Ovary (tissue), 9 donors: ENCODE results near the gene C11orf68. TPM values are rescaled to one million over a fixed set of nuclear protein-coding genes. Genes with fewer than 3 reads are reported as not detected.

Source experiments
- DNase-seq, 5 donors: peaks; one replicate each; pipeline ENCODE4 v3.0.0-alpha.2; 2019 to 2020
- H3K27ac ChIP-seq, 2 donors: fragments of 200-600 bp; one replicate each; pipeline versions ENCODE4 v1.5.1 to v1.8.0; 2019 to 2022
- H3K27me3 ChIP-seq: fragments of 200-600 bp; one replicate; pipeline ENCODE4 v1.8.0; 2022
- H3K36me3 ChIP-seq: fragments of 200-600 bp; sonication (generic); one replicate; pipeline ENCODE4 v1.5.1; 2019
- H3K4me1 ChIP-seq: one replicate; pipeline ENCODE4 v1.8.1; 2013; ENCODE audit warnings: mild to moderate bottlenecking, moderate library complexity; ENCODE audit not compliant: insufficient read depth
- H3K4me3 ChIP-seq: fragments of 200-600 bp; sonication (generic); one replicate; pipeline ENCODE4 v1.5.1; 2017
- H3K9me3 ChIP-seq, 2 donors: fragments of 200-600 bp in 1 of 2; sonication (generic) in 1 of 2; one replicate each; pipeline versions ENCODE4 v1.5.1 to v1.8.1; 2013 to 2019; ENCODE audit warnings: mild to moderate bottlenecking in 1 of 2, moderate library complexity in 1 of 2
- CTCF ChIP-seq, 3 donors: fragments of 450-650 bp in 2 of 3; fragments of 200-600 bp in 1 of 3; IDR thresholded peaks; one replicate each; pipeline versions ENCODE4 v1.5.1 to v1.8.0; 2016 to 2022; ENCODE audit warnings: antibody characterized with exemption in 3 of 3, mild to moderate bottlenecking in 1 of 3
- EP300 ChIP-seq: sonication (generic); formaldehyde crosslinking; IDR thresholded peaks from one replicate; pipeline ENCODE4 v1.6.1; 2017; ENCODE audit warnings: antibody characterized with exemption
- POLR2A ChIP-seq: fragments of 450-650 bp; IDR thresholded peaks from one replicate; pipeline ENCODE4 v1.6.1; 2017; ENCODE audit warnings: antibody characterized with exemption, mild to moderate bottlenecking, moderate library complexity
- WGBS, 3 donors: extraction: QIAGEN DNeasy Blood & Tissue Kit in 1 of 3; methylation state at CpG; one replicate each; pipeline versions ENCODE4 v1.1.5 to v1.1.7; 2013 to 2017; 5-methylcytosine and 5-hydroxymethylcytosine counted together
- intact Hi-C, 4 donors: fragments of 100-400 bp; cut with DNase I; formaldehyde crosslinking; loops; one replicate each; pipeline versions ENCODE4 v1.11.0 to v1.15.1; 2022 to 2023
- polyA plus RNA-seq, 2 donors: library from polyadenylated mRNA; stranded (reverse); fragments of 200-250 nt in 1 of 2; fragments of 350-450 nt in 1 of 2; fragmentation: Illumina TruSeq in 1 of 2; extraction: RNeasy Lipid Tissue Mini Kit (QIAGEN cat#74804) in 1 of 2; gene quantifications; one replicate each; pipeline ENCODE4 v1.2.3, GENCODE V29; 2013 to 2014
- total RNA-seq, 7 donors: library from RNA; depleted of rRNA in 2 of 7; stranded (reverse); fragments of >200 nt in 2 of 7; fragmentation: NEBNext Ultra II Directional in 3 of 7; extraction: Animal tissue kit (Norgen Biotek cat#: 25700) in 3 of 7; gene quantifications; one replicate each; pipeline versions ENCODE4 v1.1.0 to v1.2.4, GENCODE V29; 2016 to 2023
- donor health status: DM: no; HTN: no; CAD: no; lungs with moderate emphysema.
- donor health status: DM: no; HTN: no; CAD: no.
- donor health status: Bipolar disorder and iron deficiency.
- donor health status: DM: yes; HTN: yes; CAD: no.
- donor health status: DM: no; HTN: no; CAD: no.
- donor health status: DM: yes; HTN: yes; CAD: no.

The C11orf68 gene
- total and polyA plus RNA-seq, 9 donors, result 13.7 to 70.5 (median 38.4) TPM

- TF ChIP-seq POLR2A (no peak), CTCF (IDR thresholded peaks at IDR 0.05) (no peak), EP300 (no peak)
- H3K36me3 ChIP-seq, result no peaks in the 10 kb centered on the region
- no peaks in the 10 kb centered on the region for H3K4me1 ChIP-seq
- intact Hi-C loops, result no loop called here
- H3K27ac ChIP-seq, result no peak overlapping the region
- 86 to 95% (median 88%) methylated on average over 8 of the region's 8 CpGs for WGBS, 3 donors
- no peak for DNase-seq
- no peaks in the 10 kb centered on the region for H3K27me3 ChIP-seq
- H3K9me3 ChIP-seq, result no peaks in the 10 kb centered on the region
- H3K4me3 ChIP-seq, result no peak overlapping the region
Observed at GRCh38 chr11:65944191-65944590, 25.3 kb upstream of the C11orf68 start.

- intact Hi-C loops, result no loop called here
- WGBS, 3 donors, result 74 to 76% (median 75%) methylated on average over 7 of the region's 7 CpGs
- no peaks in the 10 kb centered on the region for H3K9me3 ChIP-seq
- DNase-seq, result no peak
- no peaks in the 10 kb centered on the region for H3K27me3 ChIP-seq
- TF ChIP-seq CTCF (IDR thresholded peaks at IDR 0.05) (no peak), EP300 (no peak), POLR2A (no peak)
- H3K36me3 ChIP-seq, result no peaks in the 10 kb centered on the region
- no peak overlapping the region for H3K27ac ChIP-seq
- H3K4me1 ChIP-seq, result no peaks in the 10 kb centered on the region
- no peak overlapping the region for H3K4me3 ChIP-seq
Observed at GRCh38 chr11:65942531-65942930, 23.7 kb upstream of the C11orf68 start.

- no peaks in the 10 kb centered on the region for H3K4me1 ChIP-seq
- TF ChIP-seq CTCF (IDR thresholded peaks at IDR 0.05), result no peak
- H3K4me3 ChIP-seq, result no peak overlapping the region
- H3K9me3 ChIP-seq, result no peaks in the 10 kb centered on the region
- 65 to 69% (median 69%) methylated on average over 9 of the region's 9 CpGs for WGBS, 3 donors
- DNase-seq, result no peak
- no peak overlapping the region for H3K27ac ChIP-seq
- no peaks in the 10 kb centered on the region for H3K36me3 ChIP-seq
- intact Hi-C loops, result no loop called here
- H3K27me3 ChIP-seq, result no peaks in the 10 kb centered on the region
Observed at GRCh38 chr11:65941720-65942310, 23.0 kb upstream of the C11orf68 start.

- no peaks in the 10 kb centered on the region for H3K4me1 ChIP-seq
- H3K27me3 ChIP-seq, result no peaks in the 10 kb centered on the region
- WGBS, 3 donors, result 21 to 30% (median 21%) methylated on average over 4 of the region's 4 CpGs
- no peak overlapping the region for H3K4me3 ChIP-seq
- TF ChIP-seq EP300 (no peak), POLR2A (no peak), CTCF (IDR thresholded peaks at IDR 0.05) (no peak)
- DNase-seq, result no peak
- intact Hi-C loops, result no loop called here
- H3K27ac ChIP-seq, result no peak overlapping the region
- H3K36me3 ChIP-seq, result no peaks in the 10 kb centered on the region
- H3K9me3 ChIP-seq, result no peaks in the 10 kb centered on the region
Observed at GRCh38 chr11:65937766-65938165, 18.9 kb upstream of the C11orf68 start.
